Fibroblast of skin of left biceps (primary cell): Measurements from ENCODE around the gene GRIP2.

Source experiments
- DNase-seq, 2 experiments: peaks; one replicate each; pipeline ENCODE4 v3.0.0-alpha.2; 2013; ENCODE audit warnings: low read depth in 2 of 2

GRIP2 gene

DNA sequence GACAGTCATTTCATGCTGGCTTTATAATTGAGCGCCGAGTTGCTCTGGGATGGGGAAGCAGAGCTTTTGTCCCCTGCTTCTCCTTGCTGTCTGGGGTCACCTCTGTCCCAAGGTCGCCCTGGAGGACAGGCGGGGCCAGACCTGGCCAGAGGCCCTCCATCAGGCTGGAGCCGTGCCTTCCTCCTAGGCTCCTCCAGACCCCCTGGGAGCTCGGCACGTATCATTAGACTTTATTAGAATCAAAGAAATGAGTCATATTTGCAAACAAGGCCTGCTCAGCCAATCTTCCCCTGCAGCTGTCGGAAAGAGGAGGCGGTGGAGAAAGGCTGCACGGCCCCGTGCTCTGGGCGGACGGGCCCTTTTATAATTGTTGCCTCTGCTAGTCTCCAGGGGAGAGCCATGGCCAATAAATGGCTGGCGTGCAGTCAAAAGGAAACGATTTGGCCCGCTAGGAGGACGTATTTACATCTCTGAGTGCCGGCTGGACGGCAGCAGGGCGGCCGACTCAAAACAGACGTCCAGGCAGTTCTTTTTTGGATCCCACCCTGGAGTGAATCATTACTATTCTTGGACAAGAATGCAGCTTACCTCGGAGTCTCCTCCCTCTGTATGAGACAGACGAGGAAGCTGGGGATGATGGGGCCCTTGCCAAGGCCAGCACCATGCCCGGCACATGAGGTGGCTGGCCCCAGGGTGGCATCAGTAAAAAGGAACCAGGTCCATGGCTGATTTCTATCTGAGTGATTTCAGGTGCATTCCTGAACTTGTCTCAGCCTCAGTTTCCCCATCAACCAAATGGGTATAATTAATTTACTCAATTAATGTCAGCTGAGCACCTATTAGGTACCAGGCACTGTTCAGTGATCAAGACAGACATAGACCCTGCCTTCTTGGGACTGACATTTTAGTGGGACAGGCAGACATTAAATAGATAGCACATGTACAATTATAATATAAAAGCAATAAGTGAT, 87.1 kb downstream of the GRIP2 start:
- peak; percentile 95 to 96 for DNase-seq

DNA sequence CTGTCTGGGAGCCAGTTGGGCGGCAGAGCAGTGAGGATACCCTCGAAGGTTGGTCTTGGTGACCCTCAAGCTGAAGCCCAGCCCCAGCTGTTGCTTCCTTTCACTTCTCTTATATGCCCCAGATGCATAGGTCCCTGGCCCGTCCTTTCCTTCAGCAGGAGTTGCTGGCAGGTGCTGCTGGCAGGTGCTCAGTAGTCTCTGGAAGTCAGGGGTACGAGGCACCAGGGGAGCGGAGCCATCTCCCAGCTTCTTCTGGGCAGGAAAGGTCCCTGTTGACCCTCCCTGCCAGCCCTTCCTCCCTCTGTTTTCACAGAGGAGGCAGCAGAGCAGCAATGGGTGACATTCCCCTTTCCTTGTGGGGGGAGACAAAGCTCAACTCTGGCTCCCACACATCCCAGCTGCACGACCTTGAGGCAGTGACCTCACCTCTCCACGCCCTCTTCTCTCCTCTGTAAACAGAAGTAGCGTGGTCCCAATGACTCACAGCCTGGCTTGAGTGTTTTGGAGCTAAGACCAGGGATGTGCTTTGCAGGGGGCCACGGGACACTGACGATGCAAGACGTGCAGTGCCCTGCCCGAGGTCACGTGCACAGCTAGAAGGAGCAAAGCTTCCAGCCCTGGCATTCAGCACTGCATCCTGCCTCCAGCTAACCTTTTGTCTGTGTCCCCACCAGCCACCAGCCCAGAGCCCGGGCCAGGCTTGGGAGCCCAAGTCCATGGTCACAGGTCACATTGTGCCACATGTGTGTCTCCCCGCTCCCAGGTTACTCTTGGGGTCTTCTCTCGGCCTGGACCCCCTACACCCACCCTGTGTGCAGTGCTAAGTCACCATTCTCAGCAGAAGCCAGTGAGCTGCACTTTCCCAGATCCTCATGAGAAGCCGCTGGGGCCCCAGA, 88.0 kb downstream of the GRIP2 start:
- no peak for DNase-seq

- no peak for DNase-seq
Observed at GRCh38 chr3:14450922-14451606, 89.1 kb downstream of the GRIP2 start.

GRCh38 chr3:14450506-14450905, 89.6 kb downstream of the GRIP2 start:
- no peak for DNase-seq

GRCh38 chr3:14448756-14449727, 91.1 kb downstream of the GRIP2 start:
- DNase-seq: no peak

DNA sequence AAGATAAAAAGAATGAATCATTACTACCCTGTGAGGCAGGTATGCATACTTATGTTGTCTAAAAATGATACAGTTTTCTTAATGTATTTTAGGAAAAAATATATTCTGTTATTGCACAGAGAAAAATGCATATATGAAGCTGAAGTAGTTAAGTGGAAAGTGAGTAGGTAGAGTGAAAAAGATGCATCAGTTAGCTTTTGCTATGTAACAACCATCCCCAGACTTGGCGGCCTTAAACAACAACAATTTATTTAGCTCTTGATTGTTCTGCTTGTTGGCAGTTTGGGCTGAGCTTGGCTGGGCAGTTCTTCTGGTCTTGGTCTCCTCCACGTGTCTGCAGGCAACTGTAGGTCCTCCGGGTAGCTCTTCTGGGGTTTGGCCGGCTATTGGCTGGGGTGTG, 92.1 kb downstream of the GRIP2 start:
- DNase-seq: no peak

- DNase-seq: no peak
Observed at GRCh38 chr3:14446988-14447570, 93.1 kb downstream of the GRIP2 start.

- no peak for DNase-seq
Observed at GRCh38 chr3:14445773-14446172, 94.4 kb downstream of the GRIP2 start.

- no peak for DNase-seq
Observed at GRCh38 chr3:14444380-14444779, 95.8 kb downstream of the GRIP2 start.

DNA sequence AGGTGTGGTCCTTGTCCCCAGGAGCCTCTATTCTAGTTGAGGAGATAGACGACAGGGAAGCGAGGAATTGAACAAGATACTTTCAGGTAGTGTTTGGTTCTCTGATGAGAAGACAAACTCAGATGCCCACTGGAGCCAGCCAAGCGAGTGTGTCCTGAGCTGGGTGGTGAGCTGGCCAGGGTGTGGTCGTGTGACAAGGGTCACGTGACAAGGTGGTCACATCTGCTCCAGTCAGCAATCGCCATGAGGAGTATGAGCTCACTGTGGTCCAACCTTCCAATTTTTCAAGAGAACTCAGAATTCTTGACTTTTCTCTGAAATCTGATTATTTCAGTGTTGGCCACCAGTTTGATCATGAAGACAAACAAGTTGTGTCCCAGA, 98.2 kb downstream of the GRIP2 start:
- DNase-seq: no peak

DNA sequence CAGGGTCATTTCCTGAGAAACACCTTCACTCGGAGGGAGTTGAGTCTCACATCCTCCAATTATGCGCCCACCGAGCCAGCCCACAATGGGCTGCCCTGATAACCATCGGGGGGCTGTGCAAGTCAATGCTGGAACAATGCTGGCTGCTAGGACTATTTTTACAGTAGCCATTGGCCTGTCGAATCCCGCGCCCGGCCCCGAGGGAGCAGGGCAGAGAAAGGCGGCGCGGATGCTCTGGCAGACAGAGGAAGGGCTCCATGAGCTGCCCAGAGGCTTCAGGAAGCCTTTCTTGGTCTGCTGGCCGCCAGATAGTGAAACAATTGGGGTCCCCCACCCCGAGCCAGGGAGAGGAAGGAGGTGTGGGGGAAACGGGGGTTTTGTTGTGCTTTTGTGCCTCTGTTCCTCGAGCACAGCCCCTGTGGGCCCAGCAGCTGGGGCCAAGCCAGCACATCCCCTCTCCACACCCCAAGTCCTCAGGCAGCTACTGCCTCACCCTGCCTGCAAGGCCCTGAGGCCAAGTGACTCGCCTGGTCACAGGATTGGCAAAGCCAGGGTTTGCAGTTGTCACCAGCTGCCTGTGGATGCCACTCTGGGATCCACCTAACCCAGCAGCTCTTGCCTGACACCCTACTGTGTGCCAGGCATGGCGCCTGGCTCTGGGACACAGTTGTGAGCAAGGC, 98.8 kb downstream of the GRIP2 start:
- DNase-seq: no peak

GRCh38 chr3:14440531-14441239, 99.5 kb downstream of the GRIP2 start:
- no peak for DNase-seq

GRCh38 chr3:14440168-14440518, 100.0 kb downstream of the GRIP2 start:
- no peak for DNase-seq

DNA sequence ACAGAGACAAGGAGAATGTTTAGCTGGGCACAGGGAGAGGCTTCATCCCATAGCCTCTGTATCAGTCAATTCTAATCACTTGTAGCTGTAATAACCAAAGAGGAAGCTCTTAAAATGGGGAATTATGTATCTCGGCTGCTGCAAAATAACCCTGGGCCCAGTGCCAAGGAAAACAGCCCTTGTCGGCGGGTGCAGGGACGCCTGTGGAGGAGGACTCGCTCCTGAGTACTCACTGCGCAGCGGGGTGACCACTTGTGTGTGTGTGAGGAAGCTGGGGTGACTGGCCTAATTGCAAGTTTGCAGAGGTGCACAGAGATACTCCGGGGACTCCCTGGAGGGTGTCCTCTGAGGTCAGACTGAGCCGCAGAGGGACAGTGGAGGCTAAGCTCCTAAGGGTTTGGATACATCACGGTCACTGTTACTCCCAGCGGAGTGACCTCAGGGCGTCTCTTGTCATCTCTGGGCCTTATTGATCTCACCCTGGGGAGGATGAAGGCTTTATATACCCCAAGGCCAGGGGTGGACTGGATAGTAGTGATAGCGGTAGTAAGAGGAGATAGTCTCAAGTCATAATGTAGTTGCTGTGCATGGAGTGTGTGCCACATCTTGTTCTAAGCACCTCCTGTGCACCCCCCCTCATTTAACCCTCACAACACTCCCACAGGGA, 100.5 kb downstream of the GRIP2 start:
- no peak for DNase-seq
